ENCODE data around the gene SBNO1. TPM values are rescaled to one million over a fixed set of nuclear protein-coding genes. Genes with fewer than 3 reads are reported as not detected.
"Not testable (repeated sequence)": the region's sequence is repeated elsewhere in the genome, so short reads cannot be mapped to it uniquely, and the experiment has no call there.

SBNO1 gene
- total RNA-seq, 1 donor from 2014 or later = 31.5 TPM

- no peak for TF ChIP-seq CTCF (IDR thresholded peaks at IDR 0.05; ENCODE audit: insufficient read depth, low read length, poor library complexity, severe bottlenecking)
- Histone ChIP-seq H3K4me3 (ENCODE audit: low read depth, low read length) (peak overlapping the region; percentile 58), H3K27me3 (ENCODE audit: control insufficient read depth, insufficient read depth, low read length) (no peaks in the 10 kb centered on the region), H3K36me3 (ENCODE audit: control insufficient read depth, insufficient read depth, low read length) (no peaks in the 10 kb centered on the region)
- no peak for DNase-seq (ENCODE audit: low read depth)
Measured at GRCh38 chr12:123390498-123391426, 26.1 kb upstream of the SBNO1 start.

- no peak for TF ChIP-seq CTCF (IDR thresholded peaks at IDR 0.05; ENCODE audit: insufficient read depth, low read length, poor library complexity, severe bottlenecking)
- no peaks in the 10 kb centered on the region for H3K27me3 ChIP-seq (ENCODE audit: control insufficient read depth, insufficient read depth, low read length)
- no peak for DNase-seq (ENCODE audit: low read depth)
- H3K36me3 ChIP-seq (ENCODE audit: control insufficient read depth, insufficient read depth, low read length) = no peaks in the 10 kb centered on the region
- peak overlapping the region; percentile 58 for H3K4me3 ChIP-seq (ENCODE audit: low read depth, low read length)
Measured at GRCh38 chr12:123389560-123390351, 25.1 kb upstream of the SBNO1 start.

- DNase-seq (ENCODE audit: low read depth) = no peak
- Histone ChIP-seq H3K4me3 (ENCODE audit: low read depth, low read length) (peak overlapping the region; percentile 58), H3K27me3 (ENCODE audit: control insufficient read depth, insufficient read depth, low read length) (no peaks in the 10 kb centered on the region), H3K36me3 (ENCODE audit: control insufficient read depth, insufficient read depth, low read length) (no peaks in the 10 kb centered on the region)
- TF ChIP-seq CTCF (IDR thresholded peaks at IDR 0.05; ENCODE audit: insufficient read depth, low read length, poor library complexity, severe bottlenecking) = no peak
Measured at GRCh38 chr12:123388951-123389559, 24.4 kb upstream of the SBNO1 start.

- no peak for DNase-seq (ENCODE audit: low read depth)
- H3K4me3 ChIP-seq (ENCODE audit: low read depth, low read length) = peak overlapping the region; percentile 58
- no peaks in the 10 kb centered on the region for H3K36me3 ChIP-seq (ENCODE audit: control insufficient read depth, insufficient read depth, low read length)
- no peak for TF ChIP-seq CTCF (IDR thresholded peaks at IDR 0.05; ENCODE audit: insufficient read depth, low read length, poor library complexity, severe bottlenecking)
- H3K27me3 ChIP-seq (ENCODE audit: control insufficient read depth, insufficient read depth, low read length) = no peaks in the 10 kb centered on the region
Measured at GRCh38 chr12:123388177-123388950, 23.7 kb upstream of the SBNO1 start.

- DNase-seq (ENCODE audit: low read depth) = no peak
- Histone ChIP-seq H3K27me3 (ENCODE audit: control insufficient read depth, insufficient read depth, low read length) (no peaks in the 10 kb centered on the region), H3K36me3 (ENCODE audit: control insufficient read depth, insufficient read depth, low read length) (no peaks in the 10 kb centered on the region), H3K4me3 (ENCODE audit: low read depth, low read length) (no peak overlapping the region)
- TF ChIP-seq CTCF (IDR thresholded peaks at IDR 0.05; ENCODE audit: insufficient read depth, low read length, poor library complexity, severe bottlenecking) = no peak
Measured at GRCh38 chr12:123387508-123388176, 23.0 kb upstream of the SBNO1 start.

GRCh38 chr12:123385536-123385935, 20.9 kb upstream of the SBNO1 start:
- not testable (repeated sequence) for H3K4me3 ChIP-seq (ENCODE audit: low read depth, low read length); H3K27me3 ChIP-seq (ENCODE audit: control insufficient read depth, insufficient read depth, low read length); DNase-seq (ENCODE audit: low read depth); H3K36me3 ChIP-seq (ENCODE audit: control insufficient read depth, insufficient read depth, low read length)

Data from kidney epithelial cell (primary cell).